HG02885 (cell line): ENCODE data around the gene TYW1B.
"Not testable (repeated sequence)": the region's sequence is repeated elsewhere in the genome, so short reads cannot be mapped to it uniquely, and the experiment has no call there.

Experiments used
- ATAC-seq: cut with Tn5 transposase; IDR thresholded peaks from one replicate; pipeline ENCODE4 v1.9.1; 2021; ENCODE audit warnings: mild to moderate bottlenecking; ENCODE audit not compliant: unreplicated experiment, poor library complexity

The TYW1B gene

DNA sequence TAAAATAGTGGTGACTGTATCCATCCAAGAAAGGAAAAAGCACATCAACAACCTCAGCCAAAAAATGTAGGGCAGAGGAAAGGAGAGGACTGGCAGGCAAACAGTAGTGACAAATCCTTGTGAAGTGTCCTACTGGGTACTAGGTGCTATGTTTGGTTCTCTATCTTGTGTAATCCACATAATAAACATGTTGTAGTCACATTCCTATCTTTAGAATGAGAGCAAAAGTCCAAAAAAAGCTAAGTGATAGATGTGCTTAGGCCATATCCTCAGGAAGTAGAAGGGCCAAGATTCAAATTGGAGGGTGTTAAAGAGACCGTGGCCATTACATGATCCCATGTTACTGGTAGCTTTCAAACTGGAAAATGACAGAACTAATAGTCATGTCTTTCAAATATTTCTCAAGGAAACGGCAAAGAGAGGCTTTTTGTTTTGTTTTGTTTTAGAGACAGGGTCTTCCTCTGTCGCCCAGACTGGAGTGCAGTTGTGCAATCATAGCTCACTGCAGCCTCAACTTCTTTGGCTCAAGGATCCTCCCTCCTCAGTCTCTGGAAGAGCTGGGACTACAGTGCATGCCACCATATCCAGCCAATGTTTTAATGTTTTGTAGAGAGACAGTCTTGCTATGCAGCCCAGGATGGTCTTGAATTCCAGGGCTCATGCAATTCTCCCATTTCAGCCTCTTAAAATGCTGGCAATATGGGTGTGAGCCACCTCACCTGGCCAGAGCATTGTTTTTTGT is 244.2 kb downstream of the TYW1B start:
- not testable (repeated sequence) for ATAC-seq

DNA sequence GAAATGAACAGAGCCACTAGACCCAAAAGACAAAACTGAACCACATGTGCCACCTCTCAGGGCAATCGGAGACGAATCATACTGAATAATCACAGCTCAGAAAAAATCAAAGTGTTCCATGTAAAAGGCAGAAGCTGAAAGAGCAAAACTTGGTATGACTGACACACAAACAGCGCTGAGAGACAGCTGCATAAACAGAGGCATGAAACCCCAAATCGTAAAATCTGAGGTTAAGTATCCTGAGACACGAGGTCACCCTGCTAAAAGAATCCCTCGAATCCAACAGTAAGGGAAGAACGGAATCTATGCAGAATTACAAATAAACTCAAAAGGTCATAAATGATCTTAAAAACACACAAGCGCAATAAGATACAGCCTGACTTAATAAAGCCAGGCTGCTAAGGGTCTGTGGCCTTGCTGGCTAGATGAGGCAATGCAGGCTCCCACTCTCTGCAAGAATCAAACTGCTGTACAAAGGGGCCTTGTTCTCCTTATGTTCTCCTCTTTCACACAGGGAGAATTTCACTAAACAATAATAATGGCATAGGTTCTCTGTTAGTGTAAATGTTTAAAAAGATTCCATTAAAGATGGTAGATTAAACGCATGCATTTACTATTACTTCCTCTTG is 247.7 kb downstream of the TYW1B start:
- not testable (repeated sequence) for ATAC-seq

DNA sequence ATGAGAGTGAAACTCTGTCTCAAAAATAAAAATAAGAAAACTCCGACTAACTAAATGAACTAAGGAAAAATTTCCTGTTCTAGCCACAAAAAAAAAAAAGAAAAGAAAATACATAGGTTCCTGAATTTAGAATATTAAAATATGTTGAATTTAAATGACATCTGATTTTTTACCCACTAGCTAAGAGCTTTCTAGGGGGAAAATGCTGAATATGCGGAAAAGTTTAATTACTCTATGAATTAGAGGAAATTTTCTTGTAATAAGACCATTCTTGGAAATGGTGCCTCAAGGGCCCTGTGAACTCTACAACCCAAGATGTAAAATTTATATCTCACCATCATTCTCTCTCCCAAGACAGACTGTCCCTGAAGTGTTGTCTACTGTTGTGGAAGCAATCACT is 250.9 kb downstream of the TYW1B start:
- ATAC-seq, result no peak

DNA sequence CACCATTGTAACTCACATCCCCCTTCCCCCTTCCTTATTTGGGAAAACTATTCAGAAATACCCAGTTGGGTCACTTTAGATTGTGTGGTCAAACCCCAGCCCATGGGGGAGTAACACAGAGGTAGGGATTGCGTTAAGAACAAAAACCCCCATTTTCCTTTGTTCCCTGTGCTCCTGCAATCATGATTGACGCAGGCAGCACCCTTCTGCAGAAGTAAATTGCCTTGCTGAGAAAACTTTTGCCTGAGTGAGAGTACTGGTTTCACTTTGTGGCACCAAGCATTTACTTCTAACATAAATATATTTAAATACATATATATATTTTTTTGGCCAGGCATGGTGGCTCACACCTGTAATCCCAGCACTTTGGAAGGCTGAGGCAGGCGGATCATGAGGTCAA is 266.0 kb downstream of the TYW1B start:
- not testable (repeated sequence) for ATAC-seq

DNA sequence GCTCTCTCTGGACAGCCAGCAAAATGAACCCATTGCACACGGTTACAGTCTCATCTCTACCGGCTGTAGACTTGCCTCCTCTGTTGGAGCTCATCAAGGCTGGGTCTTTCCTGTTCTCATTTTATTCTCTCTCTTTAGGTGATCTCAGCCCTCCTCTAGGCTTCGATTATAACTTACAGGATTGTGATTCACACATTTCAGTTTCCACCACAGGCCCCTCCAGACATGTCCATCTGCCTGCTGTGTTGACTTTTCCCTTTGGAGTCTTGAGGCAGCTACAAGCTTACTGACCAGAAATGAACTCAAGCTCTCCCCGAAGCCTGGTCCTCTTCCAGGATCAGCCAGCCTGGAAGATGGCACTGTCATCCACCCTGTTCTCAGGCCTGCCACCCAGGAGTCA is 268.5 kb downstream of the TYW1B start:
- not testable (repeated sequence) for ATAC-seq

DNA sequence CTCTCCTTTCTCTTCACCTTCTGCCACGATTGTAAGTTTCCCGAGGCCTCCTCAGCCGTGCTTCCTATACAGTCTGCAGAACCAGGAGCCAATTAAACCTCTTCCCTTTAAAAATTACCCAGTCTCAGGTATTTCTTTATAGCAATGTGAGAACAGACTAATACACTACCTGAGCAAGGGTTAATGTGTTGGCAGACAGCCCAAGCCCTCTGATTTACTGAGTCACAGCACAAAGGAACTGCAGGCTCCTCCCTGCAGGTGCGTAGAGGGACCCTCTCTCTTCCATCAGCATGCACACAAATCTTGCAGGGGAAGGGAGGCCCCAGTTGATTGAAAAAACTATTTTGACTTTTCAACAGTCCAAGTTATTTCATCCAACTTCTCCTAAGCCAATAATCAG is 271.3 kb downstream of the TYW1B start:
- ATAC-seq, result not testable (repeated sequence)

DNA sequence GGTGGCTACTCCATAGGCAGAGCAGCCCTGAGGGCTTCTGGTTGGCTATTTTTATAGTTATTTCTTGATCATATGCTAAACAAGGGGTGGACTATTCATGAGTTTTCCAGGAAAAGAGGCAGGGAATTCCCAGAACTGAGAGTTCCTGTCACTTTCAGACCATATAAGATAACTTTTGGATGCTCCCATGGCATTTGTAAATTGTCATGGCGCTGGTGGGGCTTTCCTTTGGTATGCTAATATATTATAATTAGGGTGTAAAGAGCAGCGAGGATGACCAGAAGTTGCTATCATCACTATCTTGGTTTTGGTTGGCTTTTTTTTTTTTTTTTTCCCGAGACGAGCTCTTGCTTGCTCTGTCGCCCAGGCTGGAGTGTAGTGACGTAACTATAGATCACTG is 272.8 kb downstream of the TYW1B start:
- not testable (repeated sequence) for ATAC-seq

DNA sequence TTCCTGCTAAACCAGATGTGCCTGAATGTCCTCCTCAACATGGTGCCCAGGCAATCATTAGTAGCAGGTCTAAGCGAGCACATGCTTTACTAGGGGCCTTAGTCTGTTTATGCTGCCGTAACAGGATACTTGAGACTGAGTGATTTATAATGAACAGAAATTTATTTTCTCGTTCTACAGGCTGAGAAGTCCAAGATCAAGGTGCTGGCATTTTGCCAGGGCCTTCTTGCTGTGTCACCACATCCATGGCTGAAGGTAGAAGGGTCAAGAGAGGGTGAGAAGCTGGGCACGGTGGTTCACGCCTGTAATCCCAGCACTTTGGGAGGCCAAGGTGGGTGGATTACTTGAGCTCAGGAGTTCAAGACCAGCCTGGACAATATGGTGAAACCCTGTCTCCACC is 273.6 kb downstream of the TYW1B start:
- ATAC-seq, result not testable (repeated sequence)

DNA sequence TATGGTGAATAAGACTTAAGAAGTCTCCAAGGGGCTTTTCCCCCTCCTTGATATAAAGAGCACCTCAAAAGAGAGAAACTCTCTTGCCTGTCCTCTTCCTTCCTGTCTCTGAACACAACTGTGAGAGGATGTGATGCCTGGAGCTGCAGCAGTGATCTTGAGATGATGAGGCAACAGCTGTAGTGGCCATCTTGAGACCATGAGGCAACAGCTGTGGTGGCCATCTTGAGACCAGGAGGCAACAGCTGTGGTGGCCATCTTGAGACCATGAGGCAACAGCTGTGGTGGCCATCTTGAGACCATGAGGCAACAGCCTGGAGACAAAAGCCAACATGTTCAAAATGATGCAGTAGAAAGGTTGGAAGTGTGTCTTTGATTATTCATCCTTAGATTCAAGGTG is 277.5 kb downstream of the TYW1B start:
- ATAC-seq, result not testable (repeated sequence)

DNA sequence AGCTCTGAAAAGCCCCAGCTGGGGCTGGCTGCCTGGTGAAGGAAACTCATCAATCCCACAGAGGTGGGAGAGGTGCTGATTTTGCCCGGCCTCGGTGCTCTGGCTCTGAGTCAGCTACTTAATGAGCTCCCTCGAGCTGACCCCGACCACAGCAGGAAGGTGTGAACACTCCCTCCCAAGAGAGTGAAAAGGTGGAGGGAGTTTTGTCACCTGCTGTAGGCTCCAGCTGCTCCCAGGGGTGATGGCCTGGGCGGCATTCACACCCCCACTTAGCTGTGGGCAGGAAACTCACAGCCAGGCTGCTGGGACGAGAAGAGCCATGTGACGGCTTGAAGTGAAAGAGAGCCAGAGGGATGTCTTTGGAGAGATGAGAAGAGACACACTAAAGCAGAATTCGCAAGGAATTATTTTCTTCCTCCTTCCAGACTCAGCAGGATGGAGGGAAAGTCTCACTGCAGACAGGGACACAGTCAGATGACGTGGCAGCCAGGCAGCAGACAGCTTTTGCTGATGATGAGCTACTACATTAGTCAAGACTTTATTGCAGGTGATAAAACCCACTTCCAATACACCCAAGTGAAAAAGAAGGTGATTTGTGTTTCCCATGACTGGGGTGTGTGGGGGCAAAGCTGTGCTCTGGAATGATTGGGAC is 281.3 kb downstream of the TYW1B start:
- peak; percentile 59 for ATAC-seq

DNA sequence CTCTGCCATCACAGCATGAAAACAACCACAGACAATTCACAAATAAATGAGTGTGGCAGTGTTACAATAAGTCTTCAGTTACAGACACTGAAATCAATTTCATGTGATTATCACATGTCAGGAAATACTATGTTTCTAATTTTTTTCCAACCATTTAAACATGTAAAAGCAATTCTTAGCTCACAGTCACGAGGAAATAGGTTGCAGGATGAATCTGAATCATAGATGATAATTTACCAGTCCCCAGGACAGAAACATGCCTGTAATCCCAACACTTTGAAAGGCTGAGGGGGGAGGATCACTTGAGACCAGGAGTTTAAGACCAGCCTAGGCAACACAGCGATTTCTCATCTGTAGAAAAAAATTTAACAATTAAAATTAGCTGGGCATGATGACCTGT is 283.5 kb downstream of the TYW1B start:
- not testable (repeated sequence) for ATAC-seq

DNA sequence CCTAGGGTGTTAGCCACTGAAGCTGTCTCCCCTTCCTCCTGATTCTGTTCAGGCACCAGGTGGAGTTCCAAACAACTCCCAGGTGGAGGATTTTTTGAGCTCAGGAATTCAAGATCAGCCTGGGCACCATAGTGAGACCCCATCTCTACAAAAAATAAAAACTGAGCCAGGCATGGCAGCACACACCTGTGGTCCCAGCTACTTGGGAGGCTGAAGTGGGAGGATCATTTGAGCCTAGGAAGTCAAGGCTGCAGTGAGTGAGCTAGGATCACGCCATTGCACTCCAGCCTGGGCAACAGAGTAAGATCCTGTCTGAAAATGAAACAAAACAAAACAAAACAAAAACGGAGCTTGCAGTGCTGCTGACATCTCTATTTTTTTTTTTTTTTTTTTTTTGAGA is 287.1 kb downstream of the TYW1B start:
- no peak for ATAC-seq

DNA sequence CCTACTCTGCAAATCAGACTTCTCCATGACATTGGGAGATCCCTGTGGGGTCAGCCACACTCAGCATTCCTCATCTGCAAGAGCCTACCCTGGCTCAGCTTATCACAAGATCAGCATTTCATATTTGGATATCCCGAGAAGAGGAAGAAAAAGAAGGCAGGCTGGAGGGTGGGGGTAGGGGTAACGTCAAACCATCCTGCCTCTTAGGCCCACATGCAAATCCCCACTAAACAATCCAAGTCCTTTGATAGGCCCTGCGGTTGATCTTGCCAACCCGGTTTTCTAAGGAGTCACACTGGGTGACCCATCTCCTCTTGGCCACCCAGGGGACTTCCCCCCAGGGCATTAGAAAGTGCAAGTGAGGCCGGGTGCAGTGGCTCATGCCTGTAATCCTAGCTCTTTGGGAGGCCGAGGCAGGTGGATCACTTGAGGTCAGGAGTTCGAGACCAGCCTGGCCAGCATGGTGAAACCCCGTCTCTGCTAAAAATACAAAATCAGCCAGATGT is 287.8 kb downstream of the TYW1B start:
- no peak for ATAC-seq

DNA sequence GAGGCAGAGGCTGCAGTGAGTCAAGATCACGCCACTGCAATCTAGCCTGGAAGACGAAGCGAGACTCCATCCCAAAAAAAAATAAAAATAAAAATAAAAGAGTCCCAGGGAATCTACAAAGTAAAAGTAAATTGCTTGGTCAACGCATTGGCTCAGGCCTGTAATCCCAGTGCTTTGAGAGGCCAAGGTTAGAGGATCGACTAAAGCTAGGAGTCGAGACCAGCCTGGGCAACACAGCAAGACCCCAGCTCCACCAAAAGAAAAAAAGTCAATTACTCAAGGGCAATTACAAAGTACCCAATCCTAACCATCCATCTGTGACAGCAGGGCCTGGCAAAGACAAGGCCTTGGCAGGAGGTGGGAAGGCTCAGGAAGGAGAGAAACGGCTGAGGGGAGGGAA is 288.3 kb downstream of the TYW1B start:
- ATAC-seq, result no peak

DNA sequence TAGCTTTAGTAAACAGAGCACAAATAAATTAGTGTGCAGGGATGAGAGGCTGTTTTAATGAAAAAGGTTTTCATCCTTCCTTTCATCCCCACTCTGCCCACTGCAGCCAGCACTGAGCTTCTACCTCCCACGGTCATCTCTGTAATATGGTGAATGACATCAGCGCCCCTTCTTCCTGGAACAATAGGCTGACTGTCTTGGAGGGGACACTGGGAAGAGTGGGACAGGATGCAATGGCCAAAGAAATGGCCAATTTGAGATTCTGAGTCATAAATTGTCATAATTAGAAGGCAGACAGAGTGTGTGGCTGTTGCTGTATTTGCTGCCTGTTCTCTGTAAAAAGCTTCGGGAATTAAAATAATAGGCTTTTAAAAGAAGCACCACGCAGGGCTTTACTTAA is 289.1 kb downstream of the TYW1B start:
- no peak for ATAC-seq

DNA sequence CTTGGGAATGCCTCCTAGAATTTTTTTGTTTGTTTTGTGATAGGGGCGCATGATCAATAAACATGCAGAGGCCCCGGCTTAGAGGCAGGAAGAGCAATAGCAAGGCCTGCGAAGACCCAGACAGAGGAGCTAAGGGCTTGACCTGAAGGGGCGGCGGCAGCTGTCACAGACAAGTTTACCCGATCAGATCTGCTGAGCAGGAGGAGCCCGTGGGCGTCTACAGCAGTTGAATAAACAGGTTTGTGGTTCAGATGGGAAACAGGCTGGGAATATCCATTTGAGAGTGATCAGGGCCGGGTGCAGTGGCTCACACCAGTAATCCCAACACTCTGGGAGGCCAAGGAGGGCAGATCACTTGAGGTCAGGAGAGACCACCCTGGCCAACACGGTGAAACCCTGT is 289.9 kb downstream of the TYW1B start:
- no peak for ATAC-seq

DNA sequence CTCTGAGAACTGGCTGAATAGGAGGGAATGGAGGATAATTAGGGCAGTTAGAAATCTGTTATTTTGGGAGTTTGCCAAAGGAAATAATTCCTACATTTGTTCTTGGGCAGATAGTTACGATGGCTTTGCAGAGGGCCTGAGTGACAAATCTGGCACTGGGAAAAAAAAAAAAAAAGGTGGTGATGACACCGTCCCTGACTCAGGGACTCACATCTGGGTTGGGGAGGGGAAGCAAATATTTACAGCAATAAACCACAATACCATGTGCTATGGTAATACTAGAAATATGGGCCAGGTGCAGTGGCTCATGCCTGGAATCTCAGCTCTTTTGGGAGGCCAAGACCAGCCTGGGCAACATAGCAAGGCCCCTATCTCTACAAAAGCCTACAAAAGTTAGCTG is 292.0 kb downstream of the TYW1B start:
- ATAC-seq, result not testable (repeated sequence)

DNA sequence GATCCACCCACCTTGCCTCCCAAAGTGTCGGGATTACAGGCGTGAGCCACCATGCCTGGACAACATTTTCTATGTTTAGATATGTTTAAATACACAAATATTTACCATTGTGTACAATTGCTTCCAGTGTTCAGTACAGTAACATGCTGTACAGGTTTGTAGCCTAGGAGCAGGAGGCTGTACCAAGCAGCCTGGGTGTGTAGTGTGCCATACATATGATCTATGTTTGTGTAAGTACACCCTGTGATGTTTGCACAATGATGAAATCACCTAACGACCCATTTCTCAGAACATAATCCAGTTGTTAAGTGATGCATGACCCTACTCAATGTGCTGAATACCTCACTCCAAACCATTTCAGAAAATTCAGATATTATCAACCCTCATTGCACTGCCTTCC is 297.0 kb downstream of the TYW1B start:
- ATAC-seq, result not testable (repeated sequence)
